Adipocyte (in vitro differentiated cells): Measurements from ENCODE around the gene TMEM86B.

ENCODE experiments used
- DNase-seq: peaks from one replicate; pipeline ENCODE4 v3.0.0-alpha.2; 2015; ENCODE audit warnings: low read depth
- H3K27me3 ChIP-seq: replicated peaks from 2 replicates; pipeline ENCODE4 v1.7.0; 2013; ENCODE audit warnings: mild to moderate bottlenecking, low read length, moderate library complexity; ENCODE audit not compliant: control insufficient read depth, insufficient read depth
- H3K36me3 ChIP-seq: 2 replicates; pipeline ENCODE4 v1.7.0; 2013; ENCODE audit warnings: low read length, mild to moderate bottlenecking, moderate library complexity; ENCODE audit not compliant: control insufficient read depth, insufficient read depth, severe bottlenecking
- H3K4me1 ChIP-seq: 2 replicates; pipeline ENCODE4 v1.7.0; 2013; ENCODE audit warnings: mild to moderate bottlenecking, low read length, moderate library complexity; ENCODE audit not compliant: control insufficient read depth, insufficient read depth
- H3K4me3 ChIP-seq: 2 replicates; pipeline ENCODE4 v1.7.0; 2013; ENCODE audit warnings: mild to moderate bottlenecking, low read length, moderate library complexity
- H3K9ac ChIP-seq: 2 replicates; pipeline ENCODE4 v1.7.0; 2013; ENCODE audit warnings: mild to moderate bottlenecking, low read length, moderate library complexity
- H3K9me3 ChIP-seq: 2 replicates; pipeline ENCODE4 v1.7.0; 2013; ENCODE audit warnings: mild to moderate bottlenecking, low read length, moderate library complexity; ENCODE audit not compliant: control insufficient read depth

Gene TMEM86B, protein sequence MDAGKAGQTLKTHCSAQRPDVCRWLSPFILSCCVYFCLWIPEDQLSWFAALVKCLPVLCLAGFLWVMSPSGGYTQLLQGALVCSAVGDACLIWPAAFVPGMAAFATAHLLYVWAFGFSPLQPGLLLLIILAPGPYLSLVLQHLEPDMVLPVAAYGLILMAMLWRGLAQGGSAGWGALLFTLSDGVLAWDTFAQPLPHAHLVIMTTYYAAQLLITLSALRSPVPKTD

DNA sequence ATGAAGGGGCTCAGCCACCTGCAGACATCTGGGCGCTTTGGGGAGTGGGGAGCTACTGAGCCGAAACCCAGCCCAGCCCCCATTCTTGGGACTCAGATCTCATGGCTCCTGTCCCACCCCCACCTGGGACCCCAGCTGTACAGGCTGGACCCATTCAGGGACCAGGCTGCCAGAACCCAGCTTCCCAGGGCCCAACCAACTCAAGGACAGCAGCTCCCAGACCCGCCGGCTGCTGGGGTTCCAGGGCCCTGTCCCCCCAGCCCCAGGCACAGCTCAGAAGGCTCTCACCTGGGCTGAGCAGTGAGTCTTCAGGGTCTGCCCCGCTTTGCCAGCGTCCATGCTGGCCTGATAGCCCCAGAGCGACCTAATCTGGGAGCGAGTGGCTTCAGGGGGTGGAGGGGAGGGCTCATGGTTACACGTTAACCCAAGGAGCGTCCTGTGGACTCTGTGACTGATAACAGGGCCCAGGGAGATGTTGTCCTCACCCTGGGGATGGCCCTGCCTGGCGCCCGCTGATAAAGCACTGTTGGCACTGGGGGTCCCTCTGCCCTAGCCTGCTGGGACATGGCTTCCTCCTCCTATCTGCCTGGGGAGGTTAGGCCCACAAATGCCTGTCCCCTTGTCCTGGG is at the start of gene TMEM86B:
TMEM86B (minus strand) TSS at position 361 of the 629 bp plus-strand sequence; CDS start at position 339, 22 bp downstream.
- H3K9me3 ChIP-seq: no peaks in the 10 kb centered on the region
- H3K4me3 ChIP-seq: no peak within 1 kb of the TSS
- H3K9ac ChIP-seq: no peak within 1 kb of the TSS
- no peaks in the 10 kb centered on the region for H3K27me3 ChIP-seq
- peaks cover 43% of the 10 kb centered on the region for H3K36me3 ChIP-seq
- DNase-seq: no peak
- no peaks in the 10 kb centered on the region for H3K4me1 ChIP-seq

DNA sequence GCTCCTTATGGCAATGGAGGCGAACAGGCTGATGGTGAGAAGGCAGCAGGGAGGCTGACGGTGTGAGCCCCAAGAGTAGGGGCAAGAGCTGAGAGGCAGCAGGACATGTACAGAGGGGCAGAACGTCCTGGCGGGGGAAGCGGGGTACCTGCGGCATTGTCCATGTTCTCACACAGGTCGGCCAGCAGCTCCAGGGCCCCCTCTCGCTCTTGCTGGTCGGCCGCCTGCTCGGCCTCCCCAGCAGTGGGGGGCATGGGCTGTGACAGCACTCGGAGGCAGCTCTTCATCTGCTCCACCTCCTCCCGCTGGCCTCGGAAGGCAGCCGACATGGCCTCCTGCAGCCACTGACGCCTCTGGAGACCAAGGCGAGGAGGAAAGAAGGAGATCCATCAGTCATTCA is 48.9 kb upstream of the TMEM86B start:
- no peak for DNase-seq
- H3K36me3 ChIP-seq: peaks cover 21% of the 10 kb centered on the region
- no peaks in the 10 kb centered on the region for H3K9me3 ChIP-seq
- H3K4me1 ChIP-seq: peaks cover 19% of the 10 kb centered on the region
- H3K4me3 ChIP-seq: no peak overlapping the region
- no peak overlapping the region for H3K9ac ChIP-seq
- no peaks in the 10 kb centered on the region for H3K27me3 ChIP-seq

DNA sequence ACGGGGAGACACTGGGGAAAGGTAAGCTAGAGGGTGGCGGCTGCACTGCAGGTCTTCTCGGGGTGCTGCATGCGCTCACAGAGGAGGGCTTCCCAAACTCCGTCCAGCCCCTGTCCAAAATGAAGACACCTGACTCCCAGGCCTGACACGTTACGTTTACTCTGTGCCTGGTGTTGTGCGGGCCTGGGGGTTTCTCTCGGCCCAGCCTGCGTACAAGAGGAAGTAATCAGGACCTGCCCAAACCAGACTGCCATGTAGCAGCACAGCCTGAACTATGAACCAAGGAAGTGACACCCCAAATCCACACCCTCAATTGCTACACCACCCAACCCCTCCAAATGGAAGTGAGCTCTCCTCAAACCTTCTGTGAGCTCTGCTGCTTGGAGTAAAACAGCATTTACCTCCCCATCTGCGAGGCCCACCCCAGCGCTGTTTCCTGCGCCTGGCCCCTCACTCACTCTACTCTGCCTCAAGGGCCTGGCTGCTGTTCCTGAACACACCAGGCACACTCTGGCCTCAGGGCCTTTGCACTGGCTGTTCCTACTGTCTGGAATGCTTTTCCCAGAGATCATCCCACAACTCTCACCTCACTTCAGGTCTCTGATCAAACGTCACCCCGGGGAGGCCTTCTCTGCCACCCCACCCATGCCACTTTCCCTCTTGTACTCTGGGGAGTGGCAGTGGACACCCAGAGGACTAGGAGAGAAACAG is 48.3 kb upstream of the TMEM86B start:
- Histone ChIP-seq H3K4me3 (no peak overlapping the region), H3K9ac (no peak overlapping the region), H3K36me3 (peaks cover 25% of the 10 kb centered on the region), H3K9me3 (no peaks in the 10 kb centered on the region), H3K27me3 (no peaks in the 10 kb centered on the region), H3K4me1 (peaks cover 19% of the 10 kb centered on the region)
- no peak for DNase-seq

DNA sequence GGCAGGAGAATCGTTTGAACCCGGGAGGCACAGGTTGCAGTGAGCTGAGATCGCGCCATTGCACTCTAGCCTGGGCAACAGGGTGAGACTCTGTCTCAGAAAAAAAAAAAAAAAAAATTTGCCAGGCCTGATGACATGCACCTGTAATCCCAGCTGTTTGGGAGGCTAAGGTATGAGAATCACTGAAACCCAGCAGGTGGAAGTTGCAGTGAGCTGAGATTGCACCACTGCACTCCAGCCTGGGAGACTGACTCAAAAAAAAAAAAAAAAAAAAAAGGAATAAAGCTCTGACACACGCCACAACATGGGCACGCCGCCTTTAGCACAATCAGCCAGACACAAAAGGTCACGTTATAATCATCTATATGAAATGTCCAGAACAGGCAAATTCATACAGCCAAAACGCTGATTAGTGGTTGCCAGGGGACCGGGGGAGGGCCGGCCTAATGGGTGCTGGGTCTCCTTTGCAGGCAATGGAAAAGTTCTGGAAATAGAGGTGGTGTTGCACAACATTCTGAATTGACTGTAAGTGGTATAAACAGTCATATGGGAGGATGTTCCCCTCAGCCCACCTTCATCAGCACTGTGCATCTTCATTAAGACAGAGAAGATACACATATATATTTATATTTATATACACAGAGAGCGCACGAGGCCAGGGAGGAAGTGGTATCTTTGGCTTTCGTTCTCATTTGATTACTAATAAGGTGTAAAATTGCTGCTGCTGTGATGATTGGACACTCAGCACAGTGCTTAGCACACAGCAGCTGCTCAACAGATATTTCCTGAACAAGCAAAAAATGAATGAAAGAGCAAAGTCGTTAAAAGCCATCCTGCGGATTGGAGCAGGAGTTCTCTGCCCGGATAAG is 47.5 kb upstream of the TMEM86B start:
- no peak overlapping the region for H3K4me3 ChIP-seq
- no peaks in the 10 kb centered on the region for H3K27me3 ChIP-seq
- H3K9ac ChIP-seq: no peak overlapping the region
- DNase-seq: no peak
- H3K36me3 ChIP-seq: peaks cover 25% of the 10 kb centered on the region
- no peaks in the 10 kb centered on the region for H3K9me3 ChIP-seq
- H3K4me1 ChIP-seq: peaks cover 16% of the 10 kb centered on the region

DNA sequence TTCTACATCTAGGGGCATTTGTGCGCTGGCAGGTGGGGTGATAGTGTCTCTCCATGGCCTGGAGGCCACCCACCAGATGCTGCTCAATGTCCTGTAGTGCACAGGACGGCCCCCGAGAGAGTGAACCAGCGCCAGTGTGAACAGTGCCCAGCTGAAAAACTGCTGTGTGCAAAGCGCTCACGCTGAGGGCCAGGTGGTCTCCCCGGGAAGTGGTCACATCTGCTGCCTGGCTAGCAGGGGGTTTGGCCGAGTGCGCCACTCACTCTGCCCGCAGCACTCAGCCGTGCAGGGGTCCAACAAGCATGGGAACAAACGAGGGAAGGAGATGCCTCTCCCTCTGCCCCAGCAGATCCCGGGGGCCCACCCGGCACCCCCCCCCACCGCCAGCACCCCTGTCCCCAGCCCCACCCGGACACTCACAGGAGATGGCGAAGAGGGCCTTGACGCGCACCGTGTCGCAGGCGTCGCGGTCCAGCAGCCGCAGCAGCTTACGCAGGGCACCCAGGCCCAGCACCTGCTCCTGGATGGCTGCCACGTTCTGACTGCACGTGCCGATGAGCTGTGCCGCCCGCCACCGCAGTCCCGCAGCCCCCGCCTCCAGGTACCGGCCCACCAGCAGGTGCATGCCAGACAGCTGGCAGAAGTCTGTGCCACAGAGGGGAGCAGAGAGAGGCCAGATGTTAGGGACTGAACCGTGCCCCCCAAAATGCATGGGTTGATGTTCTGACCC is 45.6 kb upstream of the TMEM86B start:
- Histone ChIP-seq H3K4me1 (peaks cover 4% of the 10 kb centered on the region), H3K9me3 (no peaks in the 10 kb centered on the region), H3K4me3 (no peak overlapping the region), H3K36me3 (peaks cover 25% of the 10 kb centered on the region), H3K27me3 (no peaks in the 10 kb centered on the region), H3K9ac (no peak overlapping the region)
- DNase-seq: no peak

DNA sequence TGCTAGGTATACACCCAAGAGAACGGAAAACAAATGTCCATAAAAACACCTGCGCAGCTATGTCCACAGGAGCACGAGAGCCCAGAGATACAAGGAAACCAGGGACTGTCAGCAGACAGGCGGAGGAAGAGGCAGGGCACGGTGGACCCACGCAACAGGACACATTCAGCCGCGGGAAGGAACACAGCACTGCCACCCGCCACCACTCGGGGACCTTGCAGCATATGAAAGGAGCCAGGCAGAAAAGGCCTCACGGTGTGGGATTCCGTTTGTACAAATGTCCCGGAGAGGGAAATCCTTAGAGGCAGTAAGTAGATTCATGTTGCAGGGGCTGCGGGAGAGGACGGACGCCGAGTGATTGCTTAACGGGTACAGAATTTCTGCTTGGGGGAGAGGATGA is 43.6 kb upstream of the TMEM86B start:
- H3K27me3 ChIP-seq: no peaks in the 10 kb centered on the region
- no peak overlapping the region for H3K4me3 ChIP-seq
- DNase-seq: no peak

DNA sequence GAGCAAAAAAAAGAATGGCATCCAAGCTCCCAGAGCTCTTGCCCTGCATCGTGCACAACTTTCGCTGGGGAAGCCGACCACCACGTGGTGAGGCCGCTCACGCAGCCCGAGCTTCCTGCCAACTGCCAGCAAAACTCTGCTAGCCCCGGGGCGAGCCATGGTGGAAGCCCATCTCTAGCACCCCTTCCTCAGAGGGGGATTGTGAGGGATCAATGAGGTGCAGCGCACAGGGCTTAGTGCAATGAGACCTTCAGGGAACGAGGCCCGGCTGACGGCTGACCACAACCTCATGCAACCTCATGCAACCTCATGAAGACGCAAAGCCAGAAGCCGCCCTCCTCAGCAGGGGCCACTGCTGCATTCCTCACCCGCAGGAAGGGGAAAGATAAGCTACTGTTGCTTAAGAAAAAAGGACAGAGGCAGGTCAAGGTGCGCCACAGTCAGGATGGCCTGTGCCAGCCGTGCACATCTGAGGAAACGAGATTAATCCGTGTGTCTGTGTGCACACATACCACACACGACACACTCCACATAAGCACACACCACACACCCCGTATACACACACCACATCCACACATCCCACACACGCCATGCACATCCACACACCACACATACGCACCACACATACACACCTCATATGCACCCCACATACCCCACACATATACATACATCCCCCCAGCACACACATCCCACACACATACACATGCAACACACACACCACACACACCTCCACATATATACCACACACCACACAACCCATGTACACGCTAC is 41.8 kb upstream of the TMEM86B start:
- DNase-seq: no peak
- Histone ChIP-seq H3K4me3 (no peak overlapping the region), H3K27me3 (no peaks in the 10 kb centered on the region), H3K36me3 (peaks cover 20% of the 10 kb centered on the region), H3K9ac (no peak overlapping the region), H3K4me1 (no peaks in the 10 kb centered on the region), H3K9me3 (no peaks in the 10 kb centered on the region)

More for the DNA sequence above, 43.6 kb upstream of the TMEM86B start:
- Histone ChIP-seq H3K9ac (no peak overlapping the region), H3K9me3 (no peaks in the 10 kb centered on the region), H3K36me3 (peaks cover 21% of the 10 kb centered on the region), H3K4me1 (no peaks in the 10 kb centered on the region)

DNA sequence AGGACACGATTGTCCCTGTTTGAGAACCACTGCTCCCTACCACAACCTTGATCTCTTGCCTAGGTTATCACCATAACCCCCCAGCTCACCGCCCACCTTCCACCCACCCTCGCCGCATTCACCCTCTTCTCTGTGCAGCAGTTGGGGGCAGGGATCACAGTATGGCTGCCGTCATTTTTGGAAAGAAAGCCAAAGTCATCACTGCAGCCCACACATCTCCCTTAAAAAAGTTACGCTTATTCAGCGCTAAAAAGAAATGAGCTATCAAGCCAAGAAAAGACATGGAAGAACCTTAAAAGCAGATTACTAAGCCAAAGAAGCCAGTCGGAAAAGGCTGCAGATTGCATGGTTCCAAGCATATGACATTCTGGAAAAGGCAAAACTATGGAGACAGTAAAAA is 40.7 kb upstream of the TMEM86B start:
- no peak for DNase-seq

DNA sequence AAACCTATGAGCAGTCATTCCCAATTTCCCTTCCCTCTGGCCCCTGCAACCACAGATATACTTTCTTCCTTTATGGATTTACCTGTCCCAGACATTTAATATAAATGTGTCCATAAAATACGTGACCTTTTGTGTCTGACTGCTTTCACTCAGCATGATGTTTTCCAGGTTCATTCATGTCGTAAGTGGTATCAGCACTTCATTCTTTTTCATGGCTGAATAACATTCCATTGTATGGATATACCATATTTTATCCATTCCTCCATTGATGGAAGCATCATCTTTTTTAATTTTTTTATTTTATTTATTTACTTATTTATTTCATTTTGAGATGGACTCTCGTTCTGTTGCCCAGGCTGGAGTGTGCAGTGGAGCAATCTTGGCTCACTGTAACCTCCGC is 38.3 kb upstream of the TMEM86B start:
- Histone ChIP-seq H3K36me3 (no peaks in the 10 kb centered on the region), H3K27me3 (no peaks in the 10 kb centered on the region), H3K4me1 (peaks cover 3% of the 10 kb centered on the region), H3K9ac (no peak overlapping the region), H3K9me3 (no peaks in the 10 kb centered on the region), H3K4me3 (no peak overlapping the region)
- DNase-seq: no peak

More for the DNA sequence above, 40.7 kb upstream of the TMEM86B start:
- Histone ChIP-seq H3K4me3 (no peak overlapping the region), H3K36me3 (peaks cover 17% of the 10 kb centered on the region), H3K4me1 (peaks cover 3% of the 10 kb centered on the region), H3K27me3 (no peaks in the 10 kb centered on the region), H3K9me3 (no peaks in the 10 kb centered on the region), H3K9ac (no peak overlapping the region)

DNA sequence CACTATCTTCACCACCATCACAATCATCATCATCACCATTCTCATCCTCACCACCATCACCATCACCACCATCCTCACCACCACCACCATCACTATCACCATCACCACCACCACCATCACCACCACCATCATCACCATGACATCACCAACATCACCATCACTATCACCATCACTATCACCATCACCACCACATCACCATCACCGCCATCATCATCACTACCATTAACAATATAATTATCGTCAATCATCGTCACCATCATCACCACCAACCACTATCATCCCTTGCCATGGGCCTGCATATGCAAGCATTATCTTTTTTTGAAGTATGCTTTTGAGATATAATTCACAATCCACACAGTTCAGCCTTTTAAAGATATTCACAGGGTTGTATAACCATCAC is 37.8 kb upstream of the TMEM86B start:
- H3K4me3 ChIP-seq: no peak overlapping the region
- no peak overlapping the region for H3K9ac ChIP-seq
- no peaks in the 10 kb centered on the region for H3K9me3 ChIP-seq
- H3K27me3 ChIP-seq: no peaks in the 10 kb centered on the region
- no peak for DNase-seq
- peaks cover 3% of the 10 kb centered on the region for H3K4me1 ChIP-seq
- no peaks in the 10 kb centered on the region for H3K36me3 ChIP-seq
